Bronchial epithelial cell (primary cell): ENCODE results near the gene HIVEP3. TPM values are rescaled to one million over a fixed set of nuclear protein-coding genes. Genes with fewer than 3 reads are reported as not detected.
A peak's percentile ranks its signal among the peaks of the same experiment; 100 is the strongest.

Source experiments
- DNase-seq: peaks from one replicate; pipeline ENCODE4 v3.0.0-alpha.2; 2010; ENCODE audit warnings: low read depth
- FAIRE-seq: peaks from 2 replicates; lab custom pipeline; 2011; peaks lifted over from hg19 to GRCh38; lab: Jason Lieb, UNC
- H3K27me3 ChIP-seq: 2 replicates; pipeline ENCODE4 v1.5.1; 2011; ENCODE audit warnings: low read length; ENCODE audit not compliant: control insufficient read depth, insufficient read depth
- H3K36me3 ChIP-seq: 2 replicates; pipeline ENCODE4 v1.5.1; 2011; ENCODE audit warnings: low read length; ENCODE audit not compliant: control insufficient read depth, insufficient read depth
- H3K4me3 ChIP-seq: 2 replicates; pipeline ENCODE4 v1.5.1; 2011; ENCODE audit warnings: mild to moderate bottlenecking, low read depth, low read length, control low read depth
- total RNA-seq: library from RNA; depleted of rRNA; stranded (reverse); fragments of >200 nt; gene quantifications from 2 replicates; pipeline ENCODE4 v1.2.1, GENCODE V29; 2014
- TF ChIP-seq, protein P1 (sequence below): IDR thresholded peaks from 2 replicates; pipeline ENCODE4 v1.5.1; 2011; ENCODE audit warnings: mild to moderate bottlenecking, moderate library complexity, low read length, control low read depth, inconsistent platforms; ENCODE audit not compliant: insufficient read depth, severe bottlenecking

HIVEP3 gene
- total RNA-seq, 1 donor from 2014 or later = under 0.01 TPM

DNA sequence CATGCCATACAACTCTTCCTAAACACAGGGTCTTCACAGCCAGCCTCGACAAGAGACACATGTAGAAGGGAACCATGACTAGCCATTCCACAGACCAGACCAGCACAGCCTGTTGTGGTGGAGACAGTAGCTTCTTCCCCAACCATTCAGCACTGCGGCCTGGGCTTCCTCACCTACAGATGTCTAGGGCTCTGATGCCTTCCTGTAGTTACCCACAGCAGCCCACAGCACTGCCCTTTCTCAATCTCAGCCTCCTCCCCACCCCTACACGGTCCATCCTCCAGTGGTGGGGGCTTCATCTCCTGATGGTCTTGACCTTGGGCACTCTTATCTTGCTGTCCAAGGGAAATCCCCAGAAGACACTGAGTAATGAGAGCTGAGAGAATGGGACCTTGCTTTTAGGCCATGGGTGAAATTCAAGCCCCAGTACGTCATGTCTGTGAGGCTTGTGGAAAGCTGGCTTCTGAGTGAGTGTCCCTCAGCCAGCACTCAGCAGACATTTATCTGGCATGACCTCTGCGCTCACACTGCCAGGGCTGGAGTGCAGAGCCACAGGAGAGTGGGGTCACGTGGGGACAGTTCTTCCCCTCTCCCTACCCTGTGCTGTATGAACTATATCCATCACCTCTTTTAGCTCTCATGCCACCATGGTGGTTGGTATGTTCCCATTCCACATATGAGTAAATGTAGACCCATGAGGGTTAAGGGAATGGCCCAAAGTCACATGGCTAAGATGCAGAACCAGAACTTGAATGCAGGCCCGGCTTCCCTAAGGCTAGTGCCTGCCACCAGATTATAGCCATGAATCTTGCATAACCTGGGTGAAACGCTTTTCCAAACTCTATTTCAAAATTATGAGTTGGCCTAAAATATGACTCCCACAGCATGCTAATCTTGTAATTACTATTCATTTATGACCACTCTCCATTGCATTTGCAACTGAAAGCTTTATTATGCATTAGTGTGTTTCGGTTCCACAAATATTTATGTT is 104.7 kb downstream of the HIVEP3 start:
- DNase-seq (no peak), FAIRE-seq (no peak)
- H3K4me3 ChIP-seq = no peak overlapping the region
- TF ChIP-seq, protein P1, sequence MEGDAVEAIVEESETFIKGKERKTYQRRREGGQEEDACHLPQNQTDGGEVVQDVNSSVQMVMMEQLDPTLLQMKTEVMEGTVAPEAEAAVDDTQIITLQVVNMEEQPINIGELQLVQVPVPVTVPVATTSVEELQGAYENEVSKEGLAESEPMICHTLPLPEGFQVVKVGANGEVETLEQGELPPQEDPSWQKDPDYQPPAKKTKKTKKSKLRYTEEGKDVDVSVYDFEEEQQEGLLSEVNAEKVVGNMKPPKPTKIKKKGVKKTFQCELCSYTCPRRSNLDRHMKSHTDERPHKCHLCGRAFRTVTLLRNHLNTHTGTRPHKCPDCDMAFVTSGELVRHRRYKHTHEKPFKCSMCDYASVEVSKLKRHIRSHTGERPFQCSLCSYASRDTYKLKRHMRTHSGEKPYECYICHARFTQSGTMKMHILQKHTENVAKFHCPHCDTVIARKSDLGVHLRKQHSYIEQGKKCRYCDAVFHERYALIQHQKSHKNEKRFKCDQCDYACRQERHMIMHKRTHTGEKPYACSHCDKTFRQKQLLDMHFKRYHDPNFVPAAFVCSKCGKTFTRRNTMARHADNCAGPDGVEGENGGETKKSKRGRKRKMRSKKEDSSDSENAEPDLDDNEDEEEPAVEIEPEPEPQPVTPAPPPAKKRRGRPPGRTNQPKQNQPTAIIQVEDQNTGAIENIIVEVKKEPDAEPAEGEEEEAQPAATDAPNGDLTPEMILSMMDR = no peak
- no peaks in the 10 kb centered on the region for H3K36me3 ChIP-seq
- no peaks in the 10 kb centered on the region for H3K27me3 ChIP-seq

DNA sequence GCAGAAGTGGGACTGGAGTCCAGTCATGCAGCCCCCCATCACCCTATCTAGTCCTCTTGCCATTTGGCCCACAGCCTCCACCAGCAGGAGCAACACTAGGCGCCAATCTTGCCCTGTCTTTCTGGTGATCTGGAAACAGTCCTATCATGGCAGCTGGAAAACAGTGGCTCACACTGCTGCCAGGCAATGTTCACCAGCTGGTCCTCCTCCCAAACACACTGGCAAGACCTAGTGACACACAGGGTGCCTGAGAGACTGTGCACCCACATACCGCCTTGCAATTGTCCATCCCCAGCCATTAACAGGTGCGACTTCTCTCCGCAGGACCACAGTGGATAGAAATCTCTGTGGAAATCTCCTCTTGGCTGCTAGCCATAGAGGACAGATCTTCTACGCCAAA is 105.5 kb downstream of the HIVEP3 start:
- TF ChIP-seq, protein P1 = no peak
- no peaks in the 10 kb centered on the region for H3K36me3 ChIP-seq
- DNase-seq (no peak), FAIRE-seq (no peak)
- H3K4me3 ChIP-seq = no peak overlapping the region
- no peaks in the 10 kb centered on the region for H3K27me3 ChIP-seq

- TF ChIP-seq, protein P1 = no peak
- no peaks in the 10 kb centered on the region for H3K27me3 ChIP-seq
- H3K36me3 ChIP-seq = no peaks in the 10 kb centered on the region
- FAIRE-seq (no peak), DNase-seq (peak; percentile 53)
- H3K4me3 ChIP-seq = no peak overlapping the region
These were observed 106.3 kb downstream of the HIVEP3 start for GRCh38 chr1:41812453-41812852.

GRCh38 chr1:41812051-41812450 is 106.7 kb downstream of the HIVEP3 start:
- DNase-seq = peak; percentile 69
- Histone ChIP-seq H3K4me3 (no peak overlapping the region), H3K27me3 (no peaks in the 10 kb centered on the region), H3K36me3 (no peaks in the 10 kb centered on the region)
- no peak for FAIRE-seq
- TF ChIP-seq, protein P1 = peak; percentile 83

DNA sequence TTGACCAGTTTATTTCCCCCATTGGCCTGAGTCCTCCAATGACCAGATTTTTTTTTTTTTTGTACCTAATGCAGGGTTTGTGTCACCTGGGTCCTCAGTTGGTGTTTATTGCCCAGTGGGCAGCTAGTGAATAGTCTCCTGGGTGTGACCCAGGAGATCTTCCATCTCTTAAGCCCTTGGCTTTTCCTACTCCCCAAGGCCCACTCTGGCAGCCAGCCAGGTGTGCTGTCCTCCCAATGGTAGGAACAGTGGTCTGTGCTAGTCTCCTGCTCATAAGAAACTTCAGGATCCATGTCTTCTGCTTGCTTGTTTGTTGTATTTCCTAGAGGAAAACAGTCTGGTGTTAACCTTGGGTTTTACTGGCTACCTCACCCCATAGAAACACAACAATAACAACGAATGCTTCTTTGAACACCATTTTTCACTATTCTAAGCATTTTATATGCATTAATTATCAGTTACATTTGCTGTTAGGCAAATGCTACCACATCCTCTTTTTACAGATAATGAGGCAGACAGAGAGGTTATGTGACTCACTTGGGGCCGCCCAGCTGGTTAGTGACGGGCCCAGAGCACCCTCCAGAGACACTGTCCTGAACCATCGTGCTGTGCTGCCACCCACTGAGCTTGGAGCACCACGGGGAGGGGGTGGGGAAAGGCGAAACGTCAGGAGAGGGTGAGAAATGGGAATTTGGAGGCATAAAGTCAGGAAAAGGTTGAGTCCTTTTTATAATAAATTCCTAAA is 107.5 kb downstream of the HIVEP3 start:
- no peaks in the 10 kb centered on the region for H3K36me3 ChIP-seq
- TF ChIP-seq, protein P1 = no peak
- H3K4me3 ChIP-seq = no peak overlapping the region
- FAIRE-seq (no peak), DNase-seq (no peak)
- no peaks in the 10 kb centered on the region for H3K27me3 ChIP-seq
